HG03469 (cell line): ENCODE measurements around the gene TEX10.
"Not testable (repeated sequence)": the region's sequence is repeated elsewhere in the genome, so short reads cannot be mapped to it uniquely, and the experiment has no call there.

Experiments used
- ATAC-seq: cut with Tn5 transposase; IDR thresholded peaks from one replicate; pipeline ENCODE4 v1.9.1; 2021; ENCODE audit warnings: mild to moderate bottlenecking, moderate library complexity, moderate number of reproducible peaks; ENCODE audit not compliant: unreplicated experiment

The TEX10 gene

GRCh38 chr9:100352727-100353505 is at the start of gene TEX10:
Gene TEX10 (minus strand): TSS chr9:100352942. CDS start chr9:100349363, 3,579 bp downstream.
- ATAC-seq: peak; percentile 44

- ATAC-seq: no peak
These were observed 48.3 kb upstream of the TEX10 start for GRCh38 chr9:100401042-100401441.

GRCh38 chr9:100397529-100398266 is 45.0 kb upstream of the TEX10 start:
- ATAC-seq: no peak

- no peak for ATAC-seq
These were observed 44.0 kb upstream of the TEX10 start for GRCh38 chr9:100396769-100397168.

GRCh38 chr9:100394816-100395215 is 42.1 kb upstream of the TEX10 start:
- ATAC-seq: no peak

GRCh38 chr9:100394032-100394695 is 41.4 kb upstream of the TEX10 start:
- ATAC-seq: no peak

GRCh38 chr9:100392989-100393388 is 40.2 kb upstream of the TEX10 start:
- ATAC-seq: not testable (repeated sequence)

- no peak for ATAC-seq
These were observed 27.1 kb upstream of the TEX10 start for GRCh38 chr9:100379862-100380261.

- ATAC-seq: no peak
These were observed 24.3 kb upstream of the TEX10 start for GRCh38 chr9:100377015-100377414.

- ATAC-seq: no peak
These were observed 22.9 kb upstream of the TEX10 start for GRCh38 chr9:100375658-100376057.

GRCh38 chr9:100372648-100373047 is 19.9 kb upstream of the TEX10 start:
- no peak for ATAC-seq

GRCh38 chr9:100370064-100370723 is 17.5 kb upstream of the TEX10 start:
- no peak for ATAC-seq

- ATAC-seq: no peak
These were observed 15.9 kb upstream of the TEX10 start for GRCh38 chr9:100368672-100369071.

- ATAC-seq: no peak
These were observed 13.4 kb upstream of the TEX10 start for GRCh38 chr9:100366121-100366520.

GRCh38 chr9:100364013-100364412 is 11.3 kb upstream of the TEX10 start:
- ATAC-seq: no peak

- no peak for ATAC-seq
These were observed 6.3 kb upstream of the TEX10 start for GRCh38 chr9:100359057-100359456.

- ATAC-seq: no peak
These were observed 4.8 kb upstream of the TEX10 start for GRCh38 chr9:100357501-100357900.

GRCh38 chr9:100355561-100355960 is 2.8 kb upstream of the TEX10 start:
- no peak for ATAC-seq

- no peak for ATAC-seq
These were observed 1.5 kb upstream of the TEX10 start for GRCh38 chr9:100354121-100354800.

- peak; percentile 19 for ATAC-seq
These were observed 478 bp downstream of the TEX10 start for GRCh38 chr9:100352201-100352726.
